ENCODE measurements around the gene WASL.

- TF ChIP-seq, protein P1, sequence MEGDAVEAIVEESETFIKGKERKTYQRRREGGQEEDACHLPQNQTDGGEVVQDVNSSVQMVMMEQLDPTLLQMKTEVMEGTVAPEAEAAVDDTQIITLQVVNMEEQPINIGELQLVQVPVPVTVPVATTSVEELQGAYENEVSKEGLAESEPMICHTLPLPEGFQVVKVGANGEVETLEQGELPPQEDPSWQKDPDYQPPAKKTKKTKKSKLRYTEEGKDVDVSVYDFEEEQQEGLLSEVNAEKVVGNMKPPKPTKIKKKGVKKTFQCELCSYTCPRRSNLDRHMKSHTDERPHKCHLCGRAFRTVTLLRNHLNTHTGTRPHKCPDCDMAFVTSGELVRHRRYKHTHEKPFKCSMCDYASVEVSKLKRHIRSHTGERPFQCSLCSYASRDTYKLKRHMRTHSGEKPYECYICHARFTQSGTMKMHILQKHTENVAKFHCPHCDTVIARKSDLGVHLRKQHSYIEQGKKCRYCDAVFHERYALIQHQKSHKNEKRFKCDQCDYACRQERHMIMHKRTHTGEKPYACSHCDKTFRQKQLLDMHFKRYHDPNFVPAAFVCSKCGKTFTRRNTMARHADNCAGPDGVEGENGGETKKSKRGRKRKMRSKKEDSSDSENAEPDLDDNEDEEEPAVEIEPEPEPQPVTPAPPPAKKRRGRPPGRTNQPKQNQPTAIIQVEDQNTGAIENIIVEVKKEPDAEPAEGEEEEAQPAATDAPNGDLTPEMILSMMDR (IDR thresholded peaks at IDR 0.05) = no peak
- TF ChIP-seq POLR2A (IDR thresholded peaks at IDR 0.05) (no peak), POLR2AphosphoS5 (IDR thresholded peaks at IDR 0.05) (no peak)
Observed at GRCh38 chr7:123789817-123790216, 41.0 kb upstream of the WASL start.

Measured in breast epithelium (tissue), 3 donors.